HG03469 (cell line): ENCODE measurements around the gene ZBTB43.

ENCODE experiments used
- ATAC-seq: cut with Tn5 transposase; IDR thresholded peaks from one replicate; pipeline ENCODE4 v1.9.1; 2021; ENCODE audit warnings: mild to moderate bottlenecking, moderate library complexity, moderate number of reproducible peaks; ENCODE audit not compliant: unreplicated experiment

ZBTB43 gene

GRCh38 chr9:126827227-126827626, 22.4 kb downstream of the ZBTB43 start:
- no peak for ATAC-seq

DNA sequence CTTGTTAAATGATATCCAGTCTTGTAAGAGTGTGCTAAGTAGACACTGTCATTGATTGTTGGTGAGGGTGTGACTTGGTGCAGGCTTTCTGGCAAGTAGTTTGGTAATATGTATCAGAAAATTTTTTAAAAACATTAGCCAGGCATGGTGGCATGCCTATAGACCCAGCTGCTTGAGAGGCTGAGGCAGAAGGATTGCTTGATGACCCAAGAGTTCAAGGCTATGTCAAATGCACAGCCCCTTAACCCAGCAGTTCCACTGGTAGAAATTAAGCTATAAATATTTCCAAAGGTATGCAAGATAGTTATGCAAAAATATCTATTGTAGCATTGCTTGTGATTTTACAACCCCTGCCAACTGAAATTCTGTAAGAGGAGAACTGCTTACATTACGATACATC, 24.2 kb downstream of the ZBTB43 start:
- no peak for ATAC-seq

- ATAC-seq, result no peak
Measured at GRCh38 chr9:126830827-126831226, 26.0 kb downstream of the ZBTB43 start.

DNA sequence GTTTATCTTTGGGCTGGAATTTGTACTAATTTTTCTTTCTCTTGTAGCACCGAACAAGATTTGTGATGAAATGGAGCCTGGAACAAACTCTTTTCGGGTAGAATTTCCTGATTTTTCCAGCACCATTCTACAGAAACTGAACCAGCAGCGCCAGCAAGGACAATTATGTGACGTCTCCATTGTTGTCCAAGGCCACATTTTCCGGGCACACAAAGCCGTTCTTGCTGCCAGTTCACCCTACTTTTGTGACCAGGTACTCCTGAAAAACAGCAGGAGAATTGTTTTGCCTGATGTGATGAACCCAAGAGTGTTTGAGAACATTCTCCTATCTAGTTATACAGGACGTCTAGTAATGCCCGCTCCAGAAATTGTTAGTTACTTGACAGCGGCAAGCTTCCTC, 27.6 kb downstream of the ZBTB43 start:
- ATAC-seq, result no peak

GRCh38 chr9:126833020-126833419, 28.2 kb downstream of the ZBTB43 start:
- ATAC-seq, result no peak

DNA sequence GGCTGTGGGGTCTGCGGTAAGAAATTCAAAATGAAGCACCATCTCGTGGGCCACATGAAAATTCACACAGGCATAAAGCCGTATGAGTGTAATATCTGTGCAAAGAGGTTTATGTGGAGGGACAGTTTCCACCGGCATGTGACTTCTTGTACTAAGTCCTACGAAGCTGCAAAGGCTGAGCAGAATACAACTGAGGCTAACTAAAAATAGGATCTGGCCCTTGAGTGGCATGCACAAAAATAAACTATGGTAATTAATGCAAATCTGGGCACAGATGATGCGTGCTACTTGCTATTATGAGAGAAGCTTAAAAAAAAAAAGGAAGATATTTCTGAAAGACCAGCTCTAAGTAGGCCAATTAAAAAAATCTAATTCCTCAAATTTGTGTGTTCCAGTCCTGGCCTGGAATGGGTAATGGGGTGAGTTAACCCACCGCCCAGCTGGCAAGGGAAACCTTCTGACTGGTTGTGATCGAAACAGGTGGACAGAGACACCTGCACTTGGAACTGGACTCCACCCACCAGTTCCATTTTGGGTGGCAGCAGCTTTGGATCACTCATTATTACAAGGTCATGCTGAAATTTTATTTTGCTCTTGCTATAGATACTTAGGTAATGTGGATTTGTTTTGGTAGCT, 29.0 kb downstream of the ZBTB43 start:
- ATAC-seq, result no peak

DNA sequence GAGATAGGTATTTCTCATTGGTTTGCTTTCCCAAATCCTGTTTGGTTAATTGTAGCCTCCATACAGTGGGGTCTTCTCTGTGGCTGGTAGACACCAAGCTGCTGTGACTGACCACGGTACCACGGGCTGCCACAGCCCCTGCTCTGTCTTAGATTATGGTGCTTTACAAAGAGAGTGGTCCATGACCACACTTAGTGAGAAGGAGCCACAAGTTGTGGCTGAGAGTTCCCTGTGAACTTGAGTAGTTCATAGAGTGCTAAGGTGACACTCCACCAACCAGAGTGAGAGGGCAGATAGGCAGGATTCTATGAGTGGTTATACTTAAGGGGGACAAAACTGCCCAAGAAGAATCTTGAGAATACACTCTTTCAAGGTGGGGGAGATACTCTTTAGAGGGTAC, 29.8 kb downstream of the ZBTB43 start:
- no peak for ATAC-seq

DNA sequence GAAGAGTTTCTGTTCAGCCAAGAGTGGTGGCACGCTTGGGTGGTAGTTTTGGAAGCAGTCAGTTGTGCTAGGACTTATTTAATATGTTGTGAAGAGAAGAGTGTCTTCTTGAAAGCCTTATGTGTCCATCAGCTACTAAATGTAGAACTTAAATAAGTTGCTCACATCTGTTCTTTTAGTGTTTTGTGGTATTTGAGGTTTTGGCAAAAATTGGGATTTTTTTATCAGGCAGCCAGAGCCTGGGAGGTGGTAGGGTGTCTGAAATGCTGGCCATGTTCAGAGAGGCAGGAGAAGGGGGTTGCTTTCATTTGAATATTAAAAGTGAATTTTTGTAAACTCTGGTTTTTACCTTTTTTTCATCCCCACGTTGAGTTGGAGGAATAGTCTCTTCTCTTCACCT, 31.4 kb downstream of the ZBTB43 start:
- no peak for ATAC-seq

- no peak for ATAC-seq
Measured at GRCh38 chr9:126838055-126838811, 33.4 kb downstream of the ZBTB43 start.

DNA sequence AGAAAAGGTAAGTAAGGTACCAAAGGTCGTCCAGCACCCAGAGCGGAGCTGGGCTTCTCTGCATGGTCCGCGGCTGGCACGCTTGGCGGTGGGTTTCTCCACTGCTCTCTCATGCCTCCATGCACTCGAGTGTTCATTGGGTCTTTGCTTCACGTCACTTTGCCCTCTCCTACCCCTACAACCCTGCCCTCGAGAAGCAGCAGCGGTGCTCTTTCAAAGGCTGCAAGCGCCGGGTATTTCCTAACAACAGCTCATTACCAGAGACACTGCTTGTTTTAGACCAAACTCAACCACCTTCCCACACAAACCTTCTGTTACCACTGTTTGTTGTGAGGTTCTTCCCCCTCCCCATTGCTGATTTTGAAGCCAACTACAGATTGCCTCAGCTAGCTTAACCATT, 34.1 kb downstream of the ZBTB43 start:
- ATAC-seq, result no peak

GRCh38 chr9:126839301-126839700, 34.5 kb downstream of the ZBTB43 start:
- no peak for ATAC-seq

- ATAC-seq, result no peak
Measured at GRCh38 chr9:126842220-126842842, 37.5 kb downstream of the ZBTB43 start.

DNA sequence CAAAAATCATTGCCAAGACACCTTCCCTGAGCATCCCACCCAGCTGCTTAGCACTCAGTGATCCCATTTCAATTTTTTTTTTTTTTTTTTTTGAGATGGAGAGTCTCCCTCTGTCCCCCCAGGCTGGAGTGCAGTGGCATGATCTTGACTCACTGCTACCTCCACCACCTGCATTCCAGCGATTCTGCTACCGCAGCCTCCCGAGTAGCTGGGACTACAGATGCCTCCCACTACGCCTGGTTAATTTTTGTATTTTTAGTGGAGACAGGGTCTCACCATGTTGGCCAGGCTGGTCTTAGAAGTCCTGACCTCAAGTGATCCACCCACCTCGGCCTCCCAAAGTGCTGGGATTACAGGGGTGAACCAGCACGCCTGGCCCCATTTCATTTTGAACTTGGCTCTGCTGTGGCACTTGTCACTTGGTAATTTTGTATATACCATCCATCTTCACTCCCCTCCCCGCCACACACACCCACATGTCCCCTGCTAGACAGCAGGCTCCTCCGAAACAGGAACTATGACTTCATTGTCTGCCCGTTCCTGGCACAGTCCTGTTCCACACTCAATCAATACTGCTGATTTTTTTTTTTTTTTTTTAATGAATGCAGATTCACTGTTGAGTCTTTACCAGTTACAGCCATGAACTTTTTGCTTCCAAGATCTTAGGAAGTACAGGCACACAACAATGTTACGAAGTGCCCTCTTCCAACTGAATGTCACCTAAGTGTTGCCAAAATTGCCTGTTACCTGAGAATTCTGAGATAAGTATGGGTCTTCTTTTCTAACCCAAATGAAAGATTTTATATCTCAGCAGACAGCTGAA, 38.3 kb downstream of the ZBTB43 start:
- no peak for ATAC-seq

GRCh38 chr9:126844085-126844484, 39.2 kb downstream of the ZBTB43 start:
- no peak for ATAC-seq

GRCh38 chr9:126847051-126847450, 42.2 kb downstream of the ZBTB43 start:
- ATAC-seq, result no peak

GRCh38 chr9:126849591-126850225, 44.9 kb downstream of the ZBTB43 start:
- ATAC-seq, result no peak

- no peak for ATAC-seq
Measured at GRCh38 chr9:126851286-126851880, 46.5 kb downstream of the ZBTB43 start.

GRCh38 chr9:126852086-126852688, 47.3 kb downstream of the ZBTB43 start:
- ATAC-seq, result no peak

- no peak for ATAC-seq
Measured at GRCh38 chr9:126853667-126854066, 48.8 kb downstream of the ZBTB43 start.

DNA sequence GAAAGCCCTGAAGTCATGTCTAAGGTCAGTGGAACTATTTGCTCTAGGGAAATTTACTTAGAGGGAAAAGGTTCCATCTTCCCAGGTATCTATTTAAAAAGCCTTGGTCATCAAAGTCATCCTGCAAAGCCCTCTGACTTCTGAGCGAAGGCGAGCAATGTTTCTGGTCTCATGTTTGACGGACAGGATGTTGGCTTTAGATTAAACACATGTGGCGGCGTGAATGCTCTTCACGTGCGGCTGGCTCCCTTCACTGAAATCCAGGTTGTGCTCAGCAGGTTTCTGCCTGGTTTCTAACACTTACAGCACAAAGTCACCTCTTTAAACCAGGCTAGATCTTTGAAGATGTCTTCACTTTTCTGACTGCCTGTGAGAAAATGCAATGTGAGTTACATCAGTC, 49.9 kb downstream of the ZBTB43 start:
- no peak for ATAC-seq
